ENCODE measurements around the gene ANKRD17. TPM values are rescaled to one million over a fixed set of nuclear protein-coding genes. Genes with fewer than 3 reads are reported as not detected.

The ANKRD17 gene
- total RNA-seq, 4 donors from 2014 or later = 25.0 to 75.6 (median 56.7) TPM

DNA sequence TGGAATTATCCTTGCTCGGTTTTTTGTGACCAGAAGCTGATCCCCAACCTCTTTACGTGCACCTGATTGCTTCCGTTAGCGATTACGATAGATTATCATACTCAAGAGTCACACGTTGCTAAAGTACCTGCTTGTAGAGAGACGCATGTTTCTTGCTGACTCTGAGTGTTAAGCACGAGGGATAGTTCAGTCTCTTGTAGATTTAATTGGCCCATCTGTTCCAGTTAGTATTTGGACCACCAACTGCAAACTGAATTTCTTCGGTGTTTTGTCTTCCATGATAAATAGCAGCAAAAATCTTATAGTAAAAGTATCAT is 188.6 kb downstream of the ANKRD17 start:
- Histone ChIP-seq H3K4me1 (no peaks in the 10 kb centered on the region), H3K9me3 (no peaks in the 10 kb centered on the region), H3K36me3 (no peaks in the 10 kb centered on the region), H3K27ac (peak overlapping the region; percentile 90 to 94), H3K27me3 (no peaks in the 10 kb centered on the region), H3K4me3 (peak overlapping the region; percentile 81 to 89)
- TF ChIP-seq POLR2A (IDR thresholded peaks at IDR 0.05) = no peak
- TF ChIP-seq, protein P1, sequence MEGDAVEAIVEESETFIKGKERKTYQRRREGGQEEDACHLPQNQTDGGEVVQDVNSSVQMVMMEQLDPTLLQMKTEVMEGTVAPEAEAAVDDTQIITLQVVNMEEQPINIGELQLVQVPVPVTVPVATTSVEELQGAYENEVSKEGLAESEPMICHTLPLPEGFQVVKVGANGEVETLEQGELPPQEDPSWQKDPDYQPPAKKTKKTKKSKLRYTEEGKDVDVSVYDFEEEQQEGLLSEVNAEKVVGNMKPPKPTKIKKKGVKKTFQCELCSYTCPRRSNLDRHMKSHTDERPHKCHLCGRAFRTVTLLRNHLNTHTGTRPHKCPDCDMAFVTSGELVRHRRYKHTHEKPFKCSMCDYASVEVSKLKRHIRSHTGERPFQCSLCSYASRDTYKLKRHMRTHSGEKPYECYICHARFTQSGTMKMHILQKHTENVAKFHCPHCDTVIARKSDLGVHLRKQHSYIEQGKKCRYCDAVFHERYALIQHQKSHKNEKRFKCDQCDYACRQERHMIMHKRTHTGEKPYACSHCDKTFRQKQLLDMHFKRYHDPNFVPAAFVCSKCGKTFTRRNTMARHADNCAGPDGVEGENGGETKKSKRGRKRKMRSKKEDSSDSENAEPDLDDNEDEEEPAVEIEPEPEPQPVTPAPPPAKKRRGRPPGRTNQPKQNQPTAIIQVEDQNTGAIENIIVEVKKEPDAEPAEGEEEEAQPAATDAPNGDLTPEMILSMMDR (IDR thresholded peaks at IDR 0.05) = no peak
- DNase-seq = no peak
- intact Hi-C loops (cut with DNase I; ENCODE audit: low total_unique reads) = no loop called here

DNA sequence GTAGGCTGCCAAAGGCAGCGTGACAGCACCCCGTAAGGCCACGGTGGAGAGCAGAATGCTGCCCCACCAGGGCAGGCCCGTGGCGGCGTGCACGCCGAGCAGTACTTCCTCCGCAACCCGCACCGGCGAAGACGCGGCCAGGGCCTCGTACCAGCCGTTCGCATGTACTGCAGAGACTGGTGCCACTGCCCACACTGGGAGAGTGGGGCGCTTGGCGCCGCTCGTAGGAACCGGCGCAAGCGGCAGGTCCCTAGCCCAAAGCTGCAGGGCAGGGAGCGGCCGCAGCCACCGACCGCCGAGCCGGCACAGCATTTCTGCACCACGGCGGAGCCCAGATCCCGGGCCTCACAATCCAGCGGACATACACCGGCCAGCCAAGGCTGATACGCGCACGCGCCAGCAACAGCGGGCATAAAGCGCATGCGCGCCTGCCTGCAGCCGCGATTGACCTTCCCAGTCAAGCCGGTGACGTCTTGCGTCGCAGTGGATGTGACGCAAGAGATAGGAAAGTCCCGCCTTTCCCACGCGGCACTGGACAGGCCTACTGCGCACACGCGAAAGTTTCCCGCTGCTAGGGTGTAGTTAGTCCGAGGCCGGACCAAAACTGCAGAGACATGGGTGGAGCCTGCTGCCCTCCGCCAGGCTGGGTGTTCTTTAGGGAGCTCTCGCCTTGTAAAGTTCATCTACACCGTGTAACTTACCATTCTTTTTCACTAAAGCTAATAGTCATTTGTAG is 189.1 kb downstream of the ANKRD17 start, which contains the start of gene COX18:
Gene COX18 (minus strand): TSS at position 379 of the 736 bp plus-strand sequence. CDS start 67 bp downstream, at position 312.
- DNase-seq = peak; percentile 98 to 99
- peak; percentile 92 to 93 for TF ChIP-seq POLR2A (IDR thresholded peaks at IDR 0.05)
- TF ChIP-seq, protein P1 (IDR thresholded peaks at IDR 0.05) = peak in 1 of 4 experiments; percentile 25
- peak within 1 kb of the TSS; percentile 81 to 89 for H3K4me3 ChIP-seq
- peak within 1 kb of the TSS; percentile 90 to 94 for H3K27ac ChIP-seq
- no peaks in the 10 kb centered on the region for H3K27me3 ChIP-seq
- no peaks in the 10 kb centered on the region for H3K9me3 ChIP-seq
- intact Hi-C loops (cut with DNase I; ENCODE audit: low total_unique reads) = loop anchor here (5.0 kb wide), 1 partner anchor 188 kb away; the partner anchor contains the start of gene ANKRD17
- H3K4me1 ChIP-seq = no peaks in the 10 kb centered on the region
- no peaks in the 10 kb centered on the region for H3K36me3 ChIP-seq

DNA sequence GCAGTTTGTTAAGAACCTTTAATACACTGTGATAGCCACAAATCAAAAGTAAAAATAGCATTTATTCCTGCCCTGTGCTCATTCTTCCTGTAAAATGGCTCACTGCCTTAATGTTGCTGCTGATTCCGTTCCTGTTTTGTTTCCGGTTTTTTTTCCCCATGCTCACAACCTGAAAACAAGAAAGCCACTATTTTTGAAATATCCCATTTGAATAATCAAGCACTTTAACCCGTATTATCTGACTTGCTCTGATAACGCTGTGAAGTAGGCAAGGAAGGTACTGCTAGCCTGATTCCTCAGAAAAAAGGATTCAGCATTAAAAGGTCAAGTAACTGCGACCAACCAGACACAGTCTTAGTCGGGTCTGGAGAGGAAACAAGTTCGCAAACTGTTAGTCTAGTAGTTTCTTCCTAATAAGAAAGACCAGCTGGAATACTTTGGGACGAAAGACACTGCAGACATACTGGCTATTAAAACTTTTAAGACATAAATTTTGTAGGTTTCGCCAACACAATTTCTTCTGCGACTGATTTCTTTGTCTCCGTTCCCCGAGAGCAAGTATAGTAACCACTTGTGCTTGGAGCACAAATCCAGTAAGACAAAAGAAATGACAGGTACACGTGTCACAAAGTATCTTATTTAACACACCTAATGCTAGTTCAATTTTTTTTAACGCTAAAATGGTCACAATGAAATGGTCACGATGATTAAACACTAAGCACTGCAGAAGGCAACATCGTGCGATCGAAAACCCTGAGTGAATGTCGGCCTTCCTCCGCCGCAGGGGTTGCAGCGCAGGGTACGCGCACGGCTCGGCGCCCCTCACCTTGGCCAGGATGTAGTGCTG is 189.9 kb downstream of the ANKRD17 start:
- peak overlapping the region; percentile 90 to 94 for H3K27ac ChIP-seq
- H3K9me3 ChIP-seq = no peaks in the 10 kb centered on the region
- H3K36me3 ChIP-seq = no peaks in the 10 kb centered on the region
- no peaks in the 10 kb centered on the region for H3K27me3 ChIP-seq
- intact Hi-C loops (cut with DNase I; ENCODE audit: low total_unique reads) = loop anchor here (5.0 kb wide), 1 partner anchor 189 kb away; the partner anchor contains the start of gene ANKRD17
- H3K4me1 ChIP-seq = no peaks in the 10 kb centered on the region
- TF ChIP-seq POLR2A (IDR thresholded peaks at IDR 0.05) = no peak
- TF ChIP-seq, protein P1 (IDR thresholded peaks at IDR 0.05) = no peak
- H3K4me3 ChIP-seq = peak overlapping the region; percentile 81 to 89
- DNase-seq = no peak

DNA sequence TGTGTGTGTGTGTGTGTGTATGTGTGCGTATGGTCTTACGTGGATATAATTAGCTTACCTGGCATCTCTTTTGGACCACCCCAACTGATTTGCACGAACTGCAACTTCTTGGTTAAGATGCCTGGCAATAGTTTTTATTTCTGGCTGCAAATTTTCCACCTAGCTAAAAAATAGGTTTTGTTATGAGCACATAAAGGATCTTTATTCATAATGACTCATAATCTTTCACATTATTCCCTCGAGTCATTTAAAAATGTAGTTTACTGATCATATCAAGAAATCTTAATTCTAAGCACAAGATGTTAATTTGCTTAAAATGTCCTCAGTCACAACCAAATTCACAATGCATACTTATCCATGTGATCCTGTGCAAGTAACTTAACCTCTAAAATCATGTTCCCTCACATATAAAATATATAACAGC is 190.6 kb downstream of the ANKRD17 start:
- no peak for DNase-seq

More for the DNA sequence above, 190.6 kb downstream of the ANKRD17 start:
- H3K4me3 ChIP-seq = peak overlapping the region; percentile 81 to 89
- H3K36me3 ChIP-seq = no peaks in the 10 kb centered on the region
- H3K27me3 ChIP-seq = no peaks in the 10 kb centered on the region
- H3K4me1 ChIP-seq = no peaks in the 10 kb centered on the region
- H3K9me3 ChIP-seq = no peaks in the 10 kb centered on the region
- intact Hi-C loops (cut with DNase I; ENCODE audit: low total_unique reads) = loop anchor here (5.0 kb wide), 1 partner anchor 189 kb away; the partner anchor contains the start of gene ANKRD17
- peak overlapping the region; percentile 90 to 94 for H3K27ac ChIP-seq
- TF ChIP-seq POLR2A (IDR thresholded peaks at IDR 0.05) = no peak
- TF ChIP-seq, protein P1 (IDR thresholded peaks at IDR 0.05) = no peak

Data from uterus (tissue), 4 donors.